GM12872 (cell line): ENCODE measurements around the gene INPP4B.

ENCODE experiments used
- CTCF ChIP-seq: IDR thresholded peaks from 3 replicates; pipeline ENCODE4 v1.5.1; 2011; ENCODE audit warnings: low read depth, mild to moderate bottlenecking, low read length, moderate library complexity; ENCODE audit not compliant: insufficient read depth

The INPP4B gene

DNA sequence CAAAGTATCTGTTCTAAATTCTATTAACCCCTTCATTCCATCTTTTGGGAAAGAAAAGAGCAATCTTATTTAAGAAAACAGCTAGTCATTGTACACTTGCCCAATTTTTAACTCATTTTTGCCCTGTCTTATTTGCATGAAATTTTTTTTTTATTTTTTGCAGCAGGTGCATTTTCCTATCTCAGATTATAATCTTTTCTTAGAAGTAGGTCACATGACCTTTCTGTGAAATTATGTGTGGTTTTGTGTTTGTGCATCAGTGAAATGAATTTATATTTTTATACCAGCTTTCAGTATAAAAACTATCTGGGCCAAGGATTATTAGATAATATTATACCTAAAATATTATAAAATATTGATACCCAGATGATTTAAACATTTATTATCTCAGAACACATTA lies 145.6 kb downstream of the INPP4B start:
- no peak for TF ChIP-seq CTCF

GRCh38 chr4:142698552-142698951 lies 147.5 kb downstream of the INPP4B start:
- no peak for TF ChIP-seq CTCF

GRCh38 chr4:142697928-142698327 lies 148.2 kb downstream of the INPP4B start:
- TF ChIP-seq CTCF = no peak

DNA sequence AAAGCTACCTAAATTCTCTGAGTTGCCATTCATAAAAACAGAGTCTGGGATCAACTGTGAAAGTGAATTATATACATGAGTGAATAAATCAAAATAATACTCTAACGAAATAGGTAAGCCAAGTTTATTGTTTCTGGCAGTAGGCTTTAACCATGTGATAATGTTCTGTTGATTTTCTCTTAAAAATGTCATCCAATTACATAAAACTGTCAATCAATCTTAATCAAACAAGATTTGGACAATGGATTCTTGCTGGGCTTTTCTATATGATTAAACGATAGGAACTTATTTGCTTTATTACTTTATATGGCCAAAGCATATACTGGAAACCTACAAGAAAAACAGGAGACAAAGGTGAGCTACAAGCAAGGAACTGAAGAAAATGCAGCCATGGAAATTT lies 148.8 kb downstream of the INPP4B start:
- TF ChIP-seq CTCF = no peak

GRCh38 chr4:142696334-142697122 lies 149.6 kb downstream of the INPP4B start:
- no peak for TF ChIP-seq CTCF

GRCh38 chr4:142690406-142691163 lies 155.5 kb downstream of the INPP4B start:
- no peak for TF ChIP-seq CTCF

- no peak for TF ChIP-seq CTCF
Observed at GRCh38 chr4:142687547-142688275, 158.4 kb downstream of the INPP4B start.
